Stomach (tissue), 9 donors: ENCODE measurements around the gene NCAPG2. TPM values are rescaled to one million over a fixed set of nuclear protein-coding genes. Genes with fewer than 3 reads are reported as not detected.
A peak's percentile ranks its signal among the peaks of the same experiment; 100 is the strongest.

Source experiments
- DNase-seq, 2 donors: peaks; one replicate each; pipeline versions ENCODE4 v3.0.0 to v3.0.0-alpha.2; 2013 to 2019
- H3K27ac ChIP-seq, 5 donors: fragments of 200-600 bp in 4 of 5; sonication (generic) in 4 of 5; one replicate each; pipeline ENCODE4 v1.5.1; 2013 to 2019; ENCODE audit warnings: mild to moderate bottlenecking in 1 of 5, moderate library complexity in 1 of 5
- H3K27me3 ChIP-seq, 3 donors: fragments of 200-600 bp; sonication (generic); one replicate each; pipeline ENCODE4 v1.5.1; 2017 to 2019; ENCODE audit warnings: mixed run types in 1 of 3
- H3K36me3 ChIP-seq, 4 donors: fragments of 200-600 bp; sonication (generic); 1 replicate in 3 of 4; 2 replicates in 1 of 4; pipeline ENCODE4 v1.5.1; 2016 to 2019
- H3K4me1 ChIP-seq, 4 donors: fragments of 200-600 bp; sonication (generic); one replicate each; pipeline ENCODE4 v1.5.1; 2016 to 2019
- H3K4me3 ChIP-seq, 4 donors: fragments of 200-600 bp; sonication (generic) in 3 of 4; one replicate each; pipeline ENCODE4 v1.5.1; 2016 to 2019; ENCODE audit warnings: mild to moderate bottlenecking in 1 of 4
- H3K9me3 ChIP-seq, 4 donors: fragments of 200-600 bp; sonication (generic); one replicate each; pipeline ENCODE4 v1.5.1; 2016 to 2019
- CTCF ChIP-seq, 7 experiments: fragments of 450-650 bp in 4 of 7; fragments of 200-600 bp in 3 of 7; sonication (generic) in 3 of 7; IDR thresholded peaks; one replicate each; pipeline ENCODE4 v1.5.1; 2016 to 2019; ENCODE audit warnings: antibody characterized with exemption in 7 of 7, control low read depth in 2 of 7, mild to moderate bottlenecking in 1 of 7
- EP300 ChIP-seq: sonication (generic); formaldehyde crosslinking; IDR thresholded peaks from one replicate; pipeline ENCODE4 v1.6.1; 2017; ENCODE audit warnings: antibody characterized with exemption
- POLR2A ChIP-seq, 4 donors: fragments of 450-650 bp; IDR thresholded peaks; one replicate each; pipeline ENCODE4 v1.6.1; 2016; ENCODE audit warnings: antibody characterized with exemption in 4 of 4, control low read depth in 2 of 4, mild to moderate bottlenecking in 1 of 4, moderate library complexity in 1 of 4
- POLR2AphosphoS5 ChIP-seq, 3 donors: sonication (generic); formaldehyde crosslinking; IDR thresholded peaks; one replicate each; pipeline ENCODE4 v1.6.1; 2016; ENCODE audit warnings: antibody characterized with exemption in 3 of 3
- WGBS, 5 donors: extraction: QIAGEN DNeasy Blood & Tissue Kit in 3 of 5; methylation state at CpG; one replicate each; pipeline versions ENCODE4 v1.1.5 to v1.1.7; 2013 to 2018; 5-methylcytosine and 5-hydroxymethylcytosine counted together
- intact Hi-C: fragments of 100-400 bp; cut with DNase I; formaldehyde crosslinking; loops from one replicate; pipeline ENCODE4 v1.15.1; 2023; ENCODE audit warnings: low total_unique reads
- polyA plus RNA-seq, 3 donors: library from polyadenylated mRNA; stranded (reverse); fragments of 200-250 nt; gene quantifications; one replicate each; pipeline ENCODE4 v1.2.3, GENCODE V29; 2013
- total RNA-seq, 5 donors: library from RNA; depleted of rRNA; stranded (reverse); fragments of >200 nt; gene quantifications; one replicate each; pipeline versions ENCODE4 v1.1.0 to v1.2.3, GENCODE V29; 2014 to 2016
- donor health status: healthy with polysubstance abuse.
- donor health status: Bipolar disorder and iron deficiency.
- donor health status: healthy.

Gene NCAPG2
- total and polyA plus RNA-seq, 8 donors: 2.6 to 24.2 (median 8.3) TPM

- Histone ChIP-seq H3K36me3 (peaks cover 45 to 93% (median 89%) of the 10 kb centered on the region in 4 donors), H3K4me3 (no peak overlapping the region), H3K27ac (no peak overlapping the region), H3K27me3 (no peaks in the 10 kb centered on the region), H3K4me1 (no peaks in the 10 kb centered on the region), H3K9me3 (no peaks in the 10 kb centered on the region)
- TF ChIP-seq POLR2A (IDR thresholded peaks at IDR 0.05) (no peak), EP300 (no peak), POLR2AphosphoS5 (IDR thresholded peaks at IDR 0.05) (no peak), CTCF (IDR thresholded peaks at IDR 0.05) (no peak)
- DNase-seq: no peak
- WGBS, 5 donors: 94 to 98% (median 96%) methylated on average over 19 of the region's 19 CpGs
- intact Hi-C loops: no loop called here
Observed at GRCh38 chr7:158733775-158734494, 29.3 kb upstream of the NCAPG2 start.

DNA sequence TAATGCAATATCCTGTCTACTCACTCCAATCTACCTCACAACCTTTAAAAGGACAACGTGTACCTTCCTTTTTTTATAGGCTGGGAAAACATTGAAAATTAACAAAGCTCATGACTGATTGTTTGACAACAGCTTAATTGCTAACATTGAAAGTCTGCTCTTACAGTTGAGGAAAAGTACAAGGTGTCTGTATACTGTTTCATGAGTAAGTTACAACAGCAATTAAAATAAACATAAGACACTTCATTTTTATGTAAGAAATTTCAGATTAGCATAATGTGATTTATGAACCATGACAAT is 28.6 kb upstream of the NCAPG2 start:
- intact Hi-C loops: no loop called here
- Histone ChIP-seq H3K4me1 (no peaks in the 10 kb centered on the region), H3K4me3 (no peak overlapping the region), H3K27ac (peak overlapping the region in 1 of 5 donors; percentile 1), H3K9me3 (no peaks in the 10 kb centered on the region), H3K27me3 (no peaks in the 10 kb centered on the region), H3K36me3 (peaks cover 37 to 85% (median 82%) of the 10 kb centered on the region in 4 donors)
- WGBS, 5 donors: 67 to 88% (median 70%) methylated on average over 1 of the region's 1 CpG
- no peak for DNase-seq
- TF ChIP-seq POLR2AphosphoS5 (IDR thresholded peaks at IDR 0.05) (no peak), CTCF (IDR thresholded peaks at IDR 0.05) (no peak), POLR2A (IDR thresholded peaks at IDR 0.05) (no peak), EP300 (no peak)

DNA sequence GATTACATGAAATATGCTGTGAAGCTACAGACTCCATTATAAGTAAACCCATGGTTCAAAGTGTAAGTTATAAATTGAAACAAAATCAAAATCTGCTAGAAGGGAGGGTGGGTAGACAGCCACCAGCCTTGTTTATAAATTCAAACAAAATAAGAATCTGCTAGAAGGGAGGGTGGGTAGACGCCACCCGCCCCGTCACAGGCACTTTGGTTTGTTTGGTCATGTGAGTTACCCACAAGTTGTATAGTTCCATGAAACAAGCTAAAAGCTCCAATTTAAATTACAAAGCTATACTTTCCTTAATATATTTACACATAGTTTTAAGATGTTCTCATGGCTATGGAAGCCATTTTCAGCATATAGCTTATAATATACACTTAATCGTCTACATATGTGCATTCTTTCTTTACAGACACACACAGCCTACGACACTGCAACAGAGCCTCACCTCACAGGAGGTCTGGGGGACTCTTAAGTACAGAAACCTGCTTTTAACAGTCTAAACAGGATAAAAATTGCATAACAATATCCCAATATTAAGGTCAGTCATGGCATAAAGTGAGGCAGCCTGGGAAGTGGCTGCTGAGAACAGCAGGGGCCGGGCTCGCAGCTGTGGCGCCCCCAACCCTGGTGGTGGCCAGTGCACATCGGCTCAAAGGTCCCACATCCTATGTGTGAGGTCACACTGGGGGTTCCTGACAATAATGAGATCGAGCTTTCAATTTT is 28.1 kb upstream of the NCAPG2 start:
- H3K27ac ChIP-seq: peak overlapping the region in 1 of 5 donors; percentile 1
- TF ChIP-seq POLR2A (IDR thresholded peaks at IDR 0.05) (no peak), POLR2AphosphoS5 (IDR thresholded peaks at IDR 0.05) (no peak), CTCF (IDR thresholded peaks at IDR 0.05) (no peak), EP300 (no peak)
- intact Hi-C loops: no loop called here

GRCh38 chr7:158731761-158732160 is 27.2 kb upstream of the NCAPG2 start:
- TF ChIP-seq POLR2A (IDR thresholded peaks at IDR 0.05) (no peak), EP300 (no peak), POLR2AphosphoS5 (IDR thresholded peaks at IDR 0.05) (no peak)
- Histone ChIP-seq H3K36me3 (peaks cover 28 to 71% (median 68%) of the 10 kb centered on the region in 4 donors), H3K4me3 (no peak overlapping the region), H3K27me3 (no peaks in the 10 kb centered on the region), H3K4me1 (no peaks in the 10 kb centered on the region), H3K27ac (no peak overlapping the region), H3K9me3 (no peaks in the 10 kb centered on the region)
- no peak for DNase-seq
- WGBS, 5 donors: 82 to 94% (median 92%) methylated on average over 6 of the region's 6 CpGs
- intact Hi-C loops: no loop called here

More for the DNA sequence above, 28.1 kb upstream of the NCAPG2 start:
- Histone ChIP-seq H3K9me3 (no peaks in the 10 kb centered on the region), H3K27me3 (no peaks in the 10 kb centered on the region), H3K4me3 (no peak overlapping the region), H3K36me3 (peaks cover 35 to 80% (median 77%) of the 10 kb centered on the region in 4 donors), H3K4me1 (no peaks in the 10 kb centered on the region)
- no peak for DNase-seq
- 87 to 91% (median 89%) methylated on average over 10 of the region's 10 CpGs for WGBS, 5 donors
